Gastroesophageal sphincter (tissue), 4 donors: ENCODE measurements around the gene HOXB7. TPM values are rescaled to one million over a fixed set of nuclear protein-coding genes. Genes with fewer than 3 reads are reported as not detected.

Experiments
- ATAC-seq: fragments of 150-250 bp; one replicate; pipeline ENCODE4 v1.9.1; 2016; ENCODE audit warnings: mild to moderate bottlenecking, moderate library complexity
- H3K27ac ChIP-seq, 4 donors: fragments of 200-600 bp; sonication (generic) in 3 of 4; 1 replicate in 3 of 4; 2 replicates in 1 of 4; pipeline ENCODE4 v1.5.1; 2016 to 2019
- H3K27me3 ChIP-seq: fragments of 200-600 bp; sonication (generic); one replicate; pipeline ENCODE4 v1.5.1; 2019
- H3K36me3 ChIP-seq, 2 donors: fragments of 200-600 bp; sonication (generic); one replicate each; pipeline ENCODE4 v1.5.1; 2019; ENCODE audit warnings: control low read depth in 1 of 2
- H3K4me1 ChIP-seq, 3 donors: fragments of 200-600 bp; sonication (generic); 1 replicate in 2 of 3; 2 replicates in 1 of 3; pipeline ENCODE4 v1.5.1; 2016 to 2019; ENCODE audit warnings: control low read depth in 2 of 3
- H3K4me3 ChIP-seq, 2 donors: fragments of 200-600 bp; sonication (generic); one replicate each; pipeline ENCODE4 v1.5.1; 2019; ENCODE audit warnings: mild to moderate bottlenecking in 1 of 2, moderate library complexity in 1 of 2
- H3K9me3 ChIP-seq, 3 donors: fragments of 200-600 bp; sonication (generic); one replicate each; pipeline ENCODE4 v1.5.1; 2017 to 2019; ENCODE audit warnings: control low read depth in 2 of 3
- EP300 ChIP-seq: sonication (generic); formaldehyde crosslinking; IDR thresholded peaks from one replicate; pipeline ENCODE4 v1.6.1; 2017; ENCODE audit warnings: antibody characterized with exemption, mild to moderate bottlenecking
- POLR2A ChIP-seq, 2 donors: fragments of 450-650 bp; IDR thresholded peaks; one replicate each; pipeline ENCODE4 v1.6.1; 2017; ENCODE audit warnings: antibody characterized with exemption in 2 of 2, mild to moderate bottlenecking in 2 of 2, moderate library complexity in 1 of 2
- POLR2AphosphoS5 ChIP-seq: sonication (generic); formaldehyde crosslinking; IDR thresholded peaks from one replicate; pipeline ENCODE4 v1.6.1; 2017; ENCODE audit warnings: antibody characterized with exemption
- WGBS, 2 donors: methylation state at CpG; one replicate each; pipeline ENCODE4 v1.1.5; 2018; ENCODE audit warnings: low coverage in 1 of 2; 5-methylcytosine and 5-hydroxymethylcytosine counted together
- total RNA-seq, 4 donors: library from RNA; depleted of rRNA; stranded (reverse); fragments of >200 nt; gene quantifications; one replicate each; pipeline ENCODE4 v1.1.0, GENCODE V29; 2016
- TF ChIP-seq, protein P1 (sequence below), 4 experiments: fragments of 200-600 bp in 2 of 4; fragments of 450-650 bp in 2 of 4; sonication (generic) in 1 of 4; IDR thresholded peaks; one replicate each; pipeline ENCODE4 v1.5.1; 2017 to 2019; ENCODE audit warnings: antibody characterized with exemption in 4 of 4, mild to moderate bottlenecking in 2 of 4, moderate library complexity in 2 of 4

HOXB7 gene
- total RNA-seq, 4 donors from 2014 or later: 0.78 to 8.9 (median 3.0) TPM

DNA sequence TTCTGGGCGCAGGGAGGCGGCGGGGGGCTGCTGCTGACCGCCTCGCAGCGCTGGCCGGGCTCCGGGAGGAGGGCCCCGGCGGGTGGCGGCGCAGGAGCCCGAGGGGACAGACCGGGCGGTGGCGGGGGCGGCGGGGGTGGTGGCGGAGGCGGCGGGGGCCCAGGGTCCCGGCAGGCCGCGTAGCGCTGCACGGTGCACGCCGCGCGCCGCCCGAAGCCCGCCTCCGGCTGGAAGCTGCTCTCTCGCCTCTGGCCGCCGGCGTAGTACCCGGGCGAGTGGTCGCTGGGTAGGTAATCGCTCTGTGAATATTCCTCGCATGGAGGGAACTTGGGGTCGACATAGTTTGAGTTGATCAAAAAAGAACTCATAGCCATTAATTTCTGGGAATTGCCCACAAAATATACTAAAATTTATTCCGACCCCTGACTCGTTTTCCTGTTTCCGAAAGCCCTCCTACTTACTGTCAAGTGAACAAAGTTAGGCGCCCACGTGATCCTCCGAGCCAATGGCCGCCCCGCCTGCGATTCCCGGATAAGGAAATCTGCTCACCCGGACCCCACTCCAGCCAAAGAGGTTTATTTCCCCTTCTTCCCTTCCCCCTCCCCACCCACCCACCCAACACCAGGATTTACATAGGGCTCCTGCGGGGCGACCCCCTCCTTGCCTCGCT lies 32.7 kb downstream of the HOXB7 start, which contains the start of gene HOXB4:
Gene HOXB4, minus strand, starts transcription at position 405 of the 670 bp plus-strand sequence. Its CDS starts 31 bp downstream, at position 374.
- 0 to 1% methylated on average over 11 of the region's 58 CpGs for WGBS, 2 donors
- Histone ChIP-seq H3K36me3 (no peaks in the 10 kb centered on the region), H3K4me3 (peak within 1 kb of the TSS; percentile 66 to 81), H3K27me3 (no peaks in the 10 kb centered on the region), H3K4me1 (peaks cover 7 to 85% (median 8%) of the 10 kb centered on the region in 3 donors), H3K9me3 (no peaks in the 10 kb centered on the region), H3K27ac (peak within 1 kb of the TSS; percentile 97 to 98 (median 97))
- TF ChIP-seq EP300 (no peak), POLR2AphosphoS5 (peak; percentile 36), POLR2A (IDR thresholded peaks at IDR 0.05) (no peak)
- ATAC-seq: peak; percentile 66

DNA sequence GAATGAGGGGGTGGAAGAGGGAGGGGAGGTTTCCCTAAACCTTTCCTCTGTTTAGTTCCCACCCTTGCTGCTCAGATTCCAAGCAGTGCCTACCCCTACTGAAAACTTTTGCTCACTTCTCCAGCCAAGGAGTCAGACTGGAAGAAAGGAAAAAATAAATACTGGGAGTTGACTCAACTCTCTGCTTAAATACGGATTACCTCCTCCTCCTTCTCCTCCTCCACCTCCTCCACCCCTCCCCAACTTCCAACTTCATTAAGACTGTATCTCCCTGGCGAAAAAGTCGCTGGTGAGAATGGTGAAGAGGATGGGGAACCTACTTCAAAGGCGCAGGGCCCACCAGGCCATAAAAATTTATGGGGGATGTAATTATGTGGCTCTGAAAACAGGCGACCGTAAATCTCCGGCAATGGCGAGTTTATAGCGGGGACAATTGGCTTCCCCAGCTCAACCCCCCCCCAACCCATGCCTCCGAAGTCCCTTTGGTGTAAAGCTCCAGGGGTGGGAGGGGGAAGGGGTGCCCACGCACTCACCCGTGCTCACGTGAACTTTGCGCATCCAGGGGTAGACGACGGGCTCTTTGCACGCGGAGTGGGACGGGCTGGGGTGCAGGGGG lies 33.4 kb downstream of the HOXB7 start:
- no peak for ATAC-seq
- TF ChIP-seq, protein P1, sequence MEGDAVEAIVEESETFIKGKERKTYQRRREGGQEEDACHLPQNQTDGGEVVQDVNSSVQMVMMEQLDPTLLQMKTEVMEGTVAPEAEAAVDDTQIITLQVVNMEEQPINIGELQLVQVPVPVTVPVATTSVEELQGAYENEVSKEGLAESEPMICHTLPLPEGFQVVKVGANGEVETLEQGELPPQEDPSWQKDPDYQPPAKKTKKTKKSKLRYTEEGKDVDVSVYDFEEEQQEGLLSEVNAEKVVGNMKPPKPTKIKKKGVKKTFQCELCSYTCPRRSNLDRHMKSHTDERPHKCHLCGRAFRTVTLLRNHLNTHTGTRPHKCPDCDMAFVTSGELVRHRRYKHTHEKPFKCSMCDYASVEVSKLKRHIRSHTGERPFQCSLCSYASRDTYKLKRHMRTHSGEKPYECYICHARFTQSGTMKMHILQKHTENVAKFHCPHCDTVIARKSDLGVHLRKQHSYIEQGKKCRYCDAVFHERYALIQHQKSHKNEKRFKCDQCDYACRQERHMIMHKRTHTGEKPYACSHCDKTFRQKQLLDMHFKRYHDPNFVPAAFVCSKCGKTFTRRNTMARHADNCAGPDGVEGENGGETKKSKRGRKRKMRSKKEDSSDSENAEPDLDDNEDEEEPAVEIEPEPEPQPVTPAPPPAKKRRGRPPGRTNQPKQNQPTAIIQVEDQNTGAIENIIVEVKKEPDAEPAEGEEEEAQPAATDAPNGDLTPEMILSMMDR (IDR thresholded peaks at IDR 0.05): no peak
- peak; percentile 72 for TF ChIP-seq POLR2AphosphoS5
- WGBS, 2 donors: 0 to 3% methylated on average over 4 to 6 of the region's 19 CpGs
- H3K9me3 ChIP-seq: no peaks in the 10 kb centered on the region
- H3K36me3 ChIP-seq: no peaks in the 10 kb centered on the region
- peak overlapping the region; percentile 97 to 98 (median 97) for H3K27ac ChIP-seq
- H3K4me1 ChIP-seq: peaks cover 10 to 85% (median 10%) of the 10 kb centered on the region in 3 donors
- H3K4me3 ChIP-seq: peak overlapping the region; percentile 66 to 81
- no peaks in the 10 kb centered on the region for H3K27me3 ChIP-seq

DNA sequence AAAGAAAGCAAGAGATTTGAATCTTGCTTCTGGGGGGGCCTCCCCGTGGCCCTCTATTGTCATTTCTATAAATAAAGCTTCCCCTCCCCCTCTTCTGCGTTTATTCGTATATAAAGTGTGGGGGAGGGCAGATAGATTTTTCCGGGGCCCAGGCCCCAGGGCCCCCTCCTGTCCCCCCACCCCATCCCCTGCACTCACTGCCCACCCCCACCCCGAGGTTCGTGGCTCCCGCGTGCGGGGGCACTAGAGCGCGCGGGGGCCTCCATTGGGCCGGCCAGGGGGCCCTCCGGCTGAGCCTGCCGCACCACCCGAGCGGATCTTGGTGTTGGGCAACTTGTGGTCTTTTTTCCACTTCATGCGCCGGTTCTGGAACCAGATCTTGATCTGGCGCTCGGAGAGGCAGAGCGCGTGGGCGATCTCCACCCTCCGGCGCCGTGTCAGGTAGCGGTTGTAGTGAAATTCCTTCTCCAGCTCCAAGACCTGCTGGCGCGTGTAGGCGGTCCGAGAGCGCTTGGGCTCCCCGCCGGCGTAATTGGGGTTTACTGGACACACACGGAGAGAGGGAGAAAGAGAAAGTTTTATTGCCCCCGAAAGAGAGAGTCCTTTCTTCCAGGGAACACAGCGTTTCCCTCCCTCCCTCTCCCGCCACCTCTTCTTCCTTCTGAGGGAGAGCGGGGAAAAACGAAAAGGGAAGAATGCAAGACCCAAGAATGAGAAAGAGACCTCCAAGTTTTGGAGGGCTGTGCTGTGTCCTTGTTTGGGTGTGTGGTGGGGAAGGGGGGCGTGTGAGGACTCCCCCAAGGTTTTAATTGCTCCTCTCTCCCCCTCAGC lies 34.1 kb downstream of the HOXB7 start:
- peak overlapping the region; percentile 97 to 98 (median 97) for H3K27ac ChIP-seq
- peaks cover 12 to 90% (median 17%) of the 10 kb centered on the region in 3 donors for H3K4me1 ChIP-seq
- no peaks in the 10 kb centered on the region for H3K9me3 ChIP-seq
- no peaks in the 10 kb centered on the region for H3K27me3 ChIP-seq
- peak overlapping the region; percentile 66 to 81 for H3K4me3 ChIP-seq
- no peaks in the 10 kb centered on the region for H3K36me3 ChIP-seq
- TF ChIP-seq EP300 (no peak), POLR2AphosphoS5 (peak; percentile 83), POLR2A (IDR thresholded peaks at IDR 0.05) (peak; percentile 52 to 67)
- TF ChIP-seq, protein P1 (IDR thresholded peaks at IDR 0.05): peak in 1 of 4 experiments; percentile 6
- 0 to 5% methylated on average over 3 to 8 of the region's 43 CpGs for WGBS, 2 donors
- peak; percentile 57 for ATAC-seq

DNA sequence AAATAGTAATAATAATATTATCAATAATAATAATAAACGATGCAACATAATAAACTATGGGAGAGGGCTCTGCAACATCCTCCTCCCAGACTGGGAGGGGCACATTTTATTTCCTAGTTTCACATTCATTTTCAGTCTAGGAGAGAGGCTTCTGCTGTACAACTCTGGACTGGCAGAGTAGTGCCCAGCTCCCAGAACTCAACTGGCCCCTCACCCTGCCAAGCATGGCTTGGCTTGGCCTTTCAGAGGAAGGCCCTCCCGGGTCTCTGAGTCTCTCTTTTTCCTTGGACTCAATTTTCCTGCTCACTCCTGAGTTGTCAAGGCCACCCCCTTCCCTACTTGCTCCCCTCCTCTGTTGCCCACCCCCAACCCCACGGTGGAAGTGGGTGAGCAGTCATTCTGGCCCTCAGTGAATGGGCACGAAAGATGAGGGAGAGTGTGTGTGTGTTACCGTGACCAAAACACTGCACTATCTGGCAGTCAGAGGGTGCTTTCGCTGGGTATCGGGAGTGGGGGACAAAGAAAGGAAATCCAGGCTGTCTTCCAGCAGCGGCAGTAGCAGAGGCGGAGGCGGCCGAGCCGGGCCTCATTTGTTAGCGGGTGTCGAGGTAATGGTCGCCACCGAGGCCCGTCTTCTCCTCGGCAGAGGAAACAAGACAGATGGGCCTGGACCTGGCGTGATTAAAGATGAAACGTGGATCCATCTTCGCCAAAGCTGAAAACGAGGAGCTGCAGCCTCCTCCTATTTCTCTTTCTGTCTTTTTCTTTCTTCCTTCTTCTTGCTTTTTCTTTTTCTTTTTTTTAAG lies 34.9 kb downstream of the HOXB7 start:
- peak overlapping the region; percentile 66 to 81 for H3K4me3 ChIP-seq

DNA sequence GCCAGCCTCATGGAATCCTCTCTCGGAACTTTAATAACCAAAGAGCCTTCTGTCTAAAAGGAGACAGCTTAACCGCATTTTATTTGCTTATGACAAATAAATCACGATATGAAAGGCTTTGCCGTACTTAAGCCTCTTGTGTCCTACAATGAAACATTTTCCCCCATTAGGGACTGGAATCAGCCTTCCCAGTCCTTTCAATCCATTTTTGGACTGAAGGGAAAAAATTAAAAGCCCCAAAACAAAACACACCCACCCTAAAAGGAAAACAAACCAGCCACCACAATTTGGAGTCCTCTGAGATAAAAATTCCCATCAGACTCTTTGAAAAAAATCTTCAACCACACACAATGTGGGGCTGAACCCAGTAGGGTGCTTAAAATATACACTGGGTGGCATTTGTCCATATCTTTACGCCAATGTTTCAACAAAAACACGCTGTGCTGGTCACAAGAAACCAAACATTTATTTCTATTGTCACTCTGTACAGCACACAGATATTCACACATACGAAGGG lies 35.7 kb downstream of the HOXB7 start:
- ATAC-seq: no peak
- no peaks in the 10 kb centered on the region for H3K27me3 ChIP-seq
- peaks cover 12 to 90% (median 19%) of the 10 kb centered on the region in 3 donors for H3K4me1 ChIP-seq
- WGBS, 2 donors: 18 to 19% methylated on average over 7 of the region's 7 CpGs
- peak overlapping the region in 1 of 2 donors; percentile 81 for H3K4me3 ChIP-seq
- TF ChIP-seq POLR2AphosphoS5 (peak; percentile 3), EP300 (no peak), POLR2A (IDR thresholded peaks at IDR 0.05) (no peak)
- TF ChIP-seq, protein P1 (IDR thresholded peaks at IDR 0.05): no peak
- no peaks in the 10 kb centered on the region for H3K9me3 ChIP-seq
- peak overlapping the region; percentile 97 to 98 (median 97) for H3K27ac ChIP-seq
- H3K36me3 ChIP-seq: no peaks in the 10 kb centered on the region

More for the DNA sequence above, 34.9 kb downstream of the HOXB7 start:
- ATAC-seq: no peak
- no peaks in the 10 kb centered on the region for H3K36me3 ChIP-seq
- peak overlapping the region; percentile 97 to 98 (median 97) for H3K27ac ChIP-seq
- TF ChIP-seq POLR2AphosphoS5 (peak; percentile 40), EP300 (no peak)
- no peaks in the 10 kb centered on the region for H3K9me3 ChIP-seq
- no peaks in the 10 kb centered on the region for H3K27me3 ChIP-seq
- 15 to 19% methylated on average over 13 to 17 of the region's 22 CpGs for WGBS, 2 donors
- peaks cover 12 to 90% (median 19%) of the 10 kb centered on the region in 3 donors for H3K4me1 ChIP-seq
